HepG2 (cell line): Measurements from ENCODE around the gene ARL8A. TPM values are rescaled to one million over a fixed set of nuclear protein-coding genes. Genes with fewer than 3 reads are reported as not detected.
"Not testable (repeated sequence)": the region's sequence is repeated elsewhere in the genome, so short reads cannot be mapped to it uniquely, and the experiment has no call there.

ENCODE experiments used
- ATAC-seq: fragments of 200-7000 bp; cut with Tn5 transposase; 3 replicates; pipeline ENCODE4 v1.9.1; 2020; ENCODE audit warnings: mild to moderate bottlenecking, moderate library complexity
- BruUV-seq: library from RNA; stranded (reverse); fragments of 400-500 nt; replicated peaks from 2 replicates; lab custom pipeline; 2021; lab: Mats Ljungman, UMichigan
- CTCF ChIA-PET: fragments of 300-600 bp; formaldehyde crosslinking; extraction: SDS; loops from one replicate; lab custom pipeline; 2021; ENCODE audit warnings: low total read pairs, inconsistent platforms, low intra/inter-chr PET ratio; lab: Yijun Ruan, JAX
- POLR2A ChIA-PET: fragments of 350-600 bp; sonication (Branson Sonifier 250); formaldehyde crosslinking; loops from one replicate; lab custom pipeline; 2020; ENCODE audit warnings: antibody characterized with exemption, inconsistent platforms; lab: Yijun Ruan, JAX
- DNase-seq: peaks from one replicate; pipeline ENCODE4 v3.0.0-alpha.2; 2015; ENCODE audit warnings: low spot score
- FAIRE-seq: peaks from 3 replicates; lab custom pipeline; 2011; peaks lifted over from hg19 to GRCh38; lab: Jason Lieb, UNC
- H2AFZ ChIP-seq: one replicate; pipeline ENCODE4 v1.6.1; 2011; ENCODE audit warnings: low read length, inconsistent platforms
- H3K27ac ChIP-seq: fragments of 300-600 bp; 3 replicates; pipeline ENCODE4 v1.8.0; 2011; ENCODE audit warnings: mixed run types, mild to moderate bottlenecking, mixed read lengths, low read length, inconsistent platforms; ENCODE audit not compliant: insufficient read depth; ENCODE audit errors: extremely low read length
- H3K27me3 ChIP-seq, 2 experiments: fragments of 200-600 bp in 1 of 2; 2 replicates in 1 of 2; 3 replicates in 1 of 2; pipeline versions ENCODE4 v1.6.0 to v1.8.0; 2011; ENCODE audit warnings: low read length in 2 of 2, mild to moderate bottlenecking in 2 of 2, moderate library complexity in 2 of 2, inconsistent platforms in 1 of 2; ENCODE audit not compliant: insufficient read depth in 2 of 2, control insufficient read depth in 1 of 2
- H3K36me3 ChIP-seq, 2 experiments: fragments of 200-600 bp in 1 of 2; replicated peaks in 1 of 2; 2 replicates in 1 of 2; 3 replicates in 1 of 2; pipeline versions ENCODE4 v1.5.1 to v1.8.0; 2011; ENCODE audit warnings: low read length in 2 of 2, inconsistent platforms in 1 of 2; ENCODE audit not compliant: insufficient read depth in 2 of 2, control insufficient read depth in 1 of 2
- H3K4me1 ChIP-seq: 2 replicates; pipeline ENCODE4 v1.5.1; 2012; ENCODE audit warnings: low read length, inconsistent platforms; ENCODE audit not compliant: insufficient read depth
- H3K4me2 ChIP-seq: 2 replicates; pipeline ENCODE4 v1.6.0; 2011; ENCODE audit warnings: low read depth, low read length, inconsistent platforms
- H3K4me3 ChIP-seq, 3 experiments: fragments of 200-600 bp in 1 of 3; sonication (generic), shearing (Covaris generic) in 1 of 3; replicated peaks in 1 of 3; 2 replicates each; pipeline ENCODE4 v1.5.1; 2011 to 2016; ENCODE audit warnings: low read length in 3 of 3, inconsistent platforms in 2 of 3, low read depth in 2 of 3, mild to moderate bottlenecking in 2 of 3, control low read depth in 1 of 3, mixed read lengths in 1 of 3; ENCODE audit not compliant: insufficient read depth in 1 of 3
- H3K79me2 ChIP-seq: one replicate; pipeline ENCODE4 v1.6.1; 2011; ENCODE audit warnings: low read length, inconsistent platforms; ENCODE audit not compliant: insufficient read depth
- H3K9ac ChIP-seq: 2 replicates; pipeline ENCODE4 v1.6.0; 2011; ENCODE audit warnings: mild to moderate bottlenecking, low read depth, low read length, inconsistent platforms; ENCODE audit not compliant: insufficient read depth
- H3K9me3 ChIP-seq: 2 replicates; pipeline ENCODE4 v1.5.1; 2012; ENCODE audit warnings: mild to moderate bottlenecking, low read length
- H4K20me1 ChIP-seq: 2 replicates; pipeline ENCODE4 v1.6.0; 2011; ENCODE audit warnings: inconsistent platforms, mild to moderate bottlenecking, low read length, moderate library complexity; ENCODE audit not compliant: insufficient read depth
- ZFP37 ChIP-seq: sonication (generic); formaldehyde crosslinking; IDR thresholded peaks from 2 replicates; pipeline ENCODE4 v1.4.0; 2020; ENCODE audit warnings: missing genetic modification reagents, borderline replicate concordance
- ZNF740 ChIP-seq: sonication (generic); formaldehyde crosslinking; IDR thresholded peaks from 2 replicates; pipeline ENCODE4 v1.4.0; 2020; ENCODE audit warnings: missing genetic modification reagents
- ZNF841 ChIP-seq: sonication (generic); formaldehyde crosslinking; IDR thresholded peaks from 2 replicates; pipeline ENCODE4 v1.8.1; 2023; ENCODE audit warnings: missing genetic modification reagents, borderline replicate concordance
- WGBS: methylation state at CpG from one replicate; pipeline ENCODE4 v1.1.6; 2017; ENCODE audit warnings: low lambda C conversion rate; 5-methylcytosine and 5-hydroxymethylcytosine counted together
- in situ Hi-C: cut with HindIII; loops from 2 replicates; pipeline ENCODE4 v1.10.0; 2017; ENCODE audit warnings: low pct_unique_long_range_greater_than_20kb; ENCODE audit not compliant: extremely low pct_ligation_motif_present
- intact Hi-C: fragments of 100-400 bp; cut with micrococcal nuclease; formaldehyde crosslinking; loops from one replicate; pipeline ENCODE4 v1.10.0; 2022; ENCODE audit not compliant: unreplicated experiment
- polyA plus RNA-seq, 8 experiments: library from polyadenylated mRNA; depleted of rRNA in 3 of 8; stranded (reverse) in 7 of 8; unstranded in 1 of 8; fragments of >200 nt; fragmentation: Illumina TruSeq in 4 of 8; extraction: Trizol in 4 of 8; gene quantifications; 2 replicates each; pipeline versions ENCODE4 v1.2.1 to v1.2.3, GENCODE V29; 2011 to 2016; ENCODE audit warnings: low read depth in 4 of 8, missing spikeins in 1 of 8, mixed read lengths in 1 of 8; ENCODE audit not compliant: insufficient read depth in 1 of 8
- total RNA-seq, 5 experiments: library from RNA; depleted of rRNA; stranded (reverse); fragments of >200 nt; fragmentation: Illumina TruSeq; extraction: Trizol; gene quantifications; 2 replicates each; pipeline ENCODE4 v1.2.3, GENCODE V29; 2016; ENCODE audit warnings: low read depth in 1 of 5

Gene ARL8A
- total and polyA plus RNA-seq, 2 of the 13 experiments (the other 11 are each of a cell fraction or from before 2014, with no cell fraction given), result 2.7 to 23.4 TPM

GRCh38 chr1:202192770-202193613 lies 48.5 kb upstream of the ARL8A start (continued):
- TF ChIP-seq ZNF740 (no peak), ZNF841 (CRISPR knock-in tag) (no peak), ZFP37 (CRISPR knock-in tag) (no peak)
- TF ChIP-seq, all 625 proteins: peak for 34

- 94% methylated on average over 7 of the region's 33 CpGs for WGBS
- H3K79me2 ChIP-seq, H3K27ac ChIP-seq, H3K9ac ChIP-seq, BruUV-seq, H3K4me3 ChIP-seq, H3K4me2 ChIP-seq, H3K36me3 ChIP-seq, DNase-seq, CTCF ChIA-PET, FAIRE-seq, H3K9me3 ChIP-seq, H4K20me1 ChIP-seq, H2AFZ ChIP-seq, POLR2A ChIA-PET, ATAC-seq: not testable (repeated sequence)
- Histone ChIP-seq H3K4me1 (peaks cover 52% of the 10 kb centered on the region), H3K27me3 (peaks cover 11 to 22% of the 10 kb centered on the region in 2 experiments)
- in situ Hi-C loops (loop anchor here (10.0 kb wide), 1 partner anchor 523 kb away; the partner anchor contains the start of gene SYT2), intact Hi-C loops (loop anchor here (5.0 kb wide), 1 partner anchor 46 kb away; no protein-coding TSS in a partner anchor)
Observed at GRCh38 chr1:202191391-202191790, 46.9 kb upstream of the ARL8A start.
